GM23338 (cell line): Measurements from ENCODE around the gene KRT85. TPM values are rescaled to one million over a fixed set of nuclear protein-coding genes. Genes with fewer than 3 reads are reported as not detected.

ENCODE experiments used
- ATAC-seq: fragments of 200-7000 bp; cut with Tn5 transposase; 3 replicates; pipeline ENCODE4 v1.9.1; 2020
- DNase-seq: peaks from one replicate; pipeline ENCODE4 v3.0.0-alpha.2; 2015; ENCODE audit warnings: low spot score
- H2AFZ ChIP-seq: fragments of 200-600 bp; sonication (generic); 2 replicates; pipeline ENCODE4 v1.8.0; 2016; ENCODE audit warnings: antibody characterized with exemption, mild to moderate bottlenecking, moderate library complexity
- H3F3A ChIP-seq: fragments of 200-600 bp; sonication (generic); replicated peaks from 2 replicates; pipeline ENCODE4 v1.8.0; 2017; ENCODE audit warnings: antibody characterized with exemption, mixed run types, low read depth
- H3K27ac ChIP-seq: fragments of 200-600 bp; sonication (generic); 2 replicates; pipeline ENCODE4 v1.6.1; 2016; ENCODE audit warnings: low read depth
- H3K27me3 ChIP-seq: fragments of 200-600 bp; sonication (generic); 2 replicates; pipeline ENCODE4 v1.8.0; 2016; ENCODE audit warnings: mild to moderate bottlenecking, mixed run types, moderate library complexity; ENCODE audit not compliant: insufficient read depth
- H3K36me3 ChIP-seq: fragments of 200-600 bp; sonication (generic); 2 replicates; pipeline ENCODE4 v1.8.0; 2016; ENCODE audit warnings: mild to moderate bottlenecking; ENCODE audit not compliant: insufficient read depth
- H3K4me1 ChIP-seq: fragments of 200-600 bp; sonication (generic); 2 replicates; pipeline ENCODE4 v1.8.0; 2016; ENCODE audit warnings: mild to moderate bottlenecking, moderate library complexity; ENCODE audit not compliant: insufficient read depth
- H3K4me2 ChIP-seq: fragments of 200-600 bp; sonication (generic); 2 replicates; pipeline ENCODE4 v1.7.1; 2017; ENCODE audit warnings: mixed run types
- H3K4me3 ChIP-seq: fragments of 200-600 bp; sonication (generic); 2 replicates; pipeline ENCODE4 v1.6.1; 2016; ENCODE audit warnings: mixed run types
- H3K79me2 ChIP-seq: fragments of 200-600 bp; sonication (generic); replicated peaks from 2 replicates; pipeline ENCODE4 v1.8.0; 2017; ENCODE audit warnings: mild to moderate bottlenecking; ENCODE audit not compliant: insufficient read depth
- H3K9me2 ChIP-seq: fragments of 200-600 bp; sonication (generic); 2 replicates; pipeline ENCODE4 v1.8.0; 2017; ENCODE audit not compliant: insufficient read depth
- H4K20me1 ChIP-seq: fragments of 200-600 bp; sonication (generic); replicated peaks from 2 replicates; pipeline ENCODE4 v1.8.0; 2017; ENCODE audit warnings: mild to moderate bottlenecking; ENCODE audit not compliant: insufficient read depth
- H3K27ac Mint-ChIP-seq: 2 replicates; pipeline ENCODE4 v1.8.0; 2020; ENCODE audit warnings: inconsistent platforms, mild to moderate bottlenecking, moderate library complexity, mixed read lengths
- H3K27me3 Mint-ChIP-seq: 3 replicates; pipeline ENCODE4 v1.8.0; 2022; ENCODE audit warnings: low read depth, mild to moderate bottlenecking, moderate library complexity, mixed read lengths, inconsistent platforms; ENCODE audit not compliant: insufficient read depth, poor library complexity
- H3K36me3 Mint-ChIP-seq: 3 replicates; pipeline ENCODE4 v1.8.0; 2021; ENCODE audit warnings: low read depth, mild to moderate bottlenecking, inconsistent platforms, moderate library complexity, mixed read lengths
- H3K4me1 Mint-ChIP-seq: 3 replicates; pipeline ENCODE4 v1.8.0; 2020; ENCODE audit warnings: mild to moderate bottlenecking, inconsistent platforms, mixed read lengths
- H3K4me3 Mint-ChIP-seq: 3 replicates; pipeline ENCODE4 v1.8.0; 2021; ENCODE audit warnings: moderate library complexity, mild to moderate bottlenecking, inconsistent platforms, mixed read lengths
- H3K9me3 Mint-ChIP-seq: 3 replicates; pipeline ENCODE4 v1.8.0; 2020; ENCODE audit warnings: moderate library complexity, mild to moderate bottlenecking, inconsistent platforms, mixed read lengths
- CREB1 ChIP-seq: fragments of 250-450 bp; sonication (Bioruptor Pico); IDR thresholded peaks from 2 replicates; pipeline ENCODE4 v1.5.0; 2020; ENCODE audit warnings: low read depth, mild to moderate bottlenecking, moderate library complexity
- CTCF ChIP-seq, 2 experiments: fragments of 200-600 bp in 1 of 2; sonication (generic) in 1 of 2; conservative IDR thresholded peaks; 2 replicates each; pipeline versions ENCODE4 v1.5.1 to v1.6.1; 2016 to 2017; ENCODE audit warnings: antibody characterized with exemption in 2 of 2, low read depth in 2 of 2, mild to moderate bottlenecking in 2 of 2, moderate library complexity in 1 of 2
- ETS1 ChIP-seq: IDR thresholded peaks from 2 replicates; pipeline ENCODE4 v1.6.1; 2016; ENCODE audit warnings: antibody characterized with exemption
- EZH2 ChIP-seq: fragments of 200-600 bp; sonication (generic); IDR thresholded peaks from one replicate; pipeline ENCODE4 v1.8.0; 2017; ENCODE audit warnings: antibody characterized with exemption, mild to moderate bottlenecking, low read depth; ENCODE audit not compliant: unreplicated experiment
- EZH2phosphoT487 ChIP-seq: fragments of 200-600 bp; sonication (generic); IDR thresholded peaks from one replicate; pipeline ENCODE4 v1.8.1; 2018; ENCODE audit warnings: antibody characterized with exemption; ENCODE audit not compliant: unreplicated experiment
- JUNB ChIP-seq: IDR thresholded peaks from one replicate; pipeline ENCODE4 v1.6.1; 2016; ENCODE audit warnings: antibody characterized with exemption; ENCODE audit not compliant: unreplicated experiment
- NANOG ChIP-seq: IDR thresholded peaks from 2 replicates; pipeline ENCODE4 v1.6.1; 2016; ENCODE audit warnings: antibody characterized with exemption, borderline replicate concordance
- POLR2AphosphoS5 ChIP-seq: IDR thresholded peaks from 2 replicates; pipeline ENCODE4 v1.6.1; 2016; ENCODE audit warnings: antibody characterized with exemption, low read depth
- REST ChIP-seq: IDR thresholded peaks from one replicate; pipeline ENCODE4 v1.6.1; 2018; ENCODE audit warnings: antibody characterized with exemption; ENCODE audit not compliant: unreplicated experiment
- STAT1 ChIP-seq: IDR thresholded peaks from one replicate; pipeline ENCODE4 v1.6.1; 2016; ENCODE audit warnings: antibody characterized with exemption; ENCODE audit not compliant: unreplicated experiment
- ZNF114 ChIP-seq: fragments of 250-450 bp; sonication (Bioruptor Pico); IDR thresholded peaks from 2 replicates; pipeline ENCODE4 v1.5.0; 2020; ENCODE audit warnings: mild to moderate bottlenecking, moderate library complexity
- ZNF331 ChIP-seq: fragments of 250-450 bp; sonication (Bioruptor Pico); IDR thresholded peaks from 2 replicates; pipeline ENCODE4 v1.5.0; 2020; ENCODE audit warnings: low read depth, mild to moderate bottlenecking, moderate library complexity
- ZNF462 ChIP-seq: fragments of 250-450 bp; sonication (Bioruptor Pico); IDR thresholded peaks from 2 replicates; pipeline ENCODE4 v1.5.0; 2020; ENCODE audit warnings: mild to moderate bottlenecking, moderate library complexity
- polyA plus RNA-seq: library from polyadenylated mRNA; unstranded; fragments of >200 nt; fragmentation: Nextera tagmentation; extraction: Ambion mirVana; gene quantifications from 2 replicates; pipeline ENCODE4 v1.2.1, GENCODE V29; 2016
- total RNA-seq: library from RNA; depleted of rRNA; stranded (reverse); fragments of >200 nt; shearing (Covaris generic); gene quantifications from 2 replicates; pipeline ENCODE4 v1.2.3, GENCODE V29; 2014

Gene KRT85
- total and polyA plus RNA-seq, 2 experiments from 2014 or later: not detected

GRCh38 chr12:52317468-52318052 lies 49.7 kb downstream of the KRT85 start:
- Histone ChIP-seq H3F3A (no peaks in the 10 kb centered on the region), H3K79me2 (no peaks in the 10 kb centered on the region), H4K20me1 (no peaks in the 10 kb centered on the region), H3K4me2 (no peak overlapping the region), H3K4me1 (no peaks in the 10 kb centered on the region), H3K27ac (no peak overlapping the region), H3K9me2 (no peaks in the 10 kb centered on the region), H2AFZ (no peak overlapping the region), H3K27me3 (no peaks in the 10 kb centered on the region), H3K36me3 (no peaks in the 10 kb centered on the region), H3K4me3 (no peak overlapping the region)
- Mint-ChIP-seq H3K27me3 (peaks cover 9% of the 10 kb centered on the region), H3K27ac (no peak overlapping the region), H3K4me1 (no peaks in the 10 kb centered on the region), H3K9me3 (no peaks in the 10 kb centered on the region), H3K4me3 (no peak overlapping the region), H3K36me3 (no peaks in the 10 kb centered on the region)
- ATAC-seq (no peak), DNase-seq (no peak)
- TF ChIP-seq CTCF (conservative IDR thresholded peaks at IDR 0.05; ENCODE audit: low read depth in 2 of 2) (no peak), ETS1 (no peak), JUNB (no peak), NANOG (no peak), EZH2 (no peak), EZH2phosphoT487 (no peak), ZNF114 (CRISPR knock-in tag) (no peak), STAT1 (no peak), CREB1 (no peak), ZNF331 (CRISPR knock-in tag) (no peak), REST (no peak), ZNF462 (no peak), POLR2AphosphoS5 (no peak)
